ENCODE measurements around the gene ATN1.
"Not testable (repeated sequence)": the region's sequence is repeated elsewhere in the genome, so short reads cannot be mapped to it uniquely, and the experiment has no call there.

ATN1 gene

DNA sequence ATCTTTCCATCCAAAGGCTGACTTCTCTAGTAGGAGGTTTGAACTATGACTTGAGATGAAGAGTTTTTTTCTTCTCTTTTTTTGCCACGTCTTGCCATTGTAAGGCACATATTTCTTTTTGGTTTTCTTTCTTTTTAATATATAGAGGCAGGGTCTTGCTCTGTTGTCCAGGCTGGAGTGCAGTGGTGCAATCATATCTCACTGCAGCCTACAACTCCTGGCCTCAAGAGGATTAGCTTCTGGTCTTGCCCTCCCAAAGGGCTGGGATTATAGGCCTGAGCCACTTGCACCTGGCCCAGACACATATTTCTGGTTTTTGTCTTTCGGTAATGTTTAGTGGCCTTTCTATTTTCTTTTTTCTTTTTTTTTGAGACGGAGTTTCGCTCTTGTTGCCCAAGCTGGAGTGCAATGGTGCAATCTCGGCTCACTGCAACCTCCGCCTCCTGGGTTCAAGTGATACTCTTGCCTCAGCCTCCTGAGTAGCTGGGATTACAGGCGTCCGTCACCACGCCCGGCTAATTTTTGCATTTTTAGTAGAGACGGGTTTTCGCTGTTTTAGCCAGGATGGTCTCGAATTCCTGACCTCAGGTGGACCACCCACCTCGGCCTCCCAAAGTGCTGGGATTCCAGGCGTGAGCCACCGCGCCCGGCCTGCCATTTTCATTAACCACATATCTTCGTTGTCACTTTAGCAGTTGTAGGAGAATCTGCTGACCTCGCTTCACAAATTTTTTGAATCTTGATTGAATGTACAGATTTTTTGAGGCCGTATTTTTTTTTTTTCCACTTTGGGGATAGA is 37.8 kb upstream of the ATN1 start:
- peak overlapping the region in 2 of 5 donors; percentile 68 to 76 for H3K4me3 ChIP-seq (ENCODE audit: low read depth in 1 of 5, low read length in 5 of 5)
- not testable (repeated sequence) for H3K36me3 ChIP-seq (ENCODE audit: control insufficient read depth in 5 of 5, insufficient read depth in 5 of 5, low read length in 5 of 5); H3K9me3 ChIP-seq (ENCODE audit: control insufficient read depth in 5 of 5, low read length in 5 of 5); H3K27me3 ChIP-seq (ENCODE audit: control insufficient read depth in 5 of 5, insufficient read depth in 4 of 5, low read length in 5 of 5)
- peak overlapping the region in 3 of 5 donors; percentile 43 to 79 (median 75) for H3K9ac ChIP-seq (ENCODE audit: low read length in 5 of 5)
- H3K4me1 ChIP-seq (ENCODE audit: control insufficient read depth in 5 of 5, insufficient read depth in 5 of 5, low read length in 5 of 5) = peaks cover 0 to 13% (median 11%) of the 10 kb centered on the region in 5 donors
- H3K27ac ChIP-seq (ENCODE audit: low read depth, low read length) = peak overlapping the region; percentile 95

DNA sequence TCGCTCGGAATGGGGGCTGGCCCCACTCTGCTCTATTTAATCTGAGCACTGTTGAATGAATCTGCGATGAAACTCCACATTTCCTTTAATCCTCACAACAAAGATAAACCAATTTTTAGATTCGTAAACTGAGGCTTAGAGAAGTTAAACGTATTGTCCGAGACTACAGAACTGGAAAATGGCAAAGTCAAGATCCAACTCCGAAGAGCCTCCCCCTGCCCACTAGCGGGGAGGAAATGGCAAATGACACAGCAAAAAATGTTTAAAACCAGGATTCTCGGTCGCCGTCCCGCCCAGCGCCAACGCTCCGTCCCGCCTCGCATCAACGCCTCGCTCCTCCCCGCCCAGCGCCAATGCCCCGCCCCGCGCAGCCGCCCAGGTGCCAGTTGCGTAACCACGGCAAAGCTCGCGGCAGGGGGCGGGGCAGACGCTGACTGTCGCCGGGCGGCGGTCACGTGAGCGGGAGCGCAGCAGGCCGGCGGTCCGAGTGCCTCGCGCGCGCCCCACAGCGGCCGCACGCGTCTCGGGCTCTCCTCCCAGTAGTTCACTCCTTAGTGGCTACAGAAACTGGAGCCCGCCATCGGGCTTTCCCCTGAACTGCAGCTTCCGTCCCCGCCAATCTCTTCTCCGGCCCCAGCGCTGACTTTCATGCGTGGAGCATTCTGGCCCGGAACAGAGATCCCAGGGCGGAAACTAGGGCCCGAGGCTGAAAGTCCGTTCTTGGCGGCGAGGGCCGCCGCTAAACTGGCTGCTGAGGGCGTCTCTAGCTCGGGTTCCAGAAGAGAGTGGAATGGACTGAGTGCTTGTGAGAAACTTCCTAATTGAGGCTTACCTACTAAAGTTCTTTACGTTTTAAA is 36.7 kb upstream of the ATN1 start:
- Histone ChIP-seq H3K27ac (ENCODE audit: low read depth, low read length) (peak overlapping the region; percentile 95), H3K9me3 (ENCODE audit: control insufficient read depth in 5 of 5, low read length in 5 of 5) (no peaks in the 10 kb centered on the region), H3K27me3 (ENCODE audit: control insufficient read depth in 5 of 5, insufficient read depth in 4 of 5, low read length in 5 of 5) (no peaks in the 10 kb centered on the region), H3K36me3 (ENCODE audit: control insufficient read depth in 5 of 5, insufficient read depth in 5 of 5, low read length in 5 of 5) (no peaks in the 10 kb centered on the region), H3K4me1 (ENCODE audit: control insufficient read depth in 5 of 5, insufficient read depth in 5 of 5, low read length in 5 of 5) (peaks cover 0 to 13% (median 11%) of the 10 kb centered on the region in 5 donors), H3K4me3 (ENCODE audit: low read depth in 1 of 5, low read length in 5 of 5) (peak overlapping the region; percentile 61 to 76 (median 69)), H3K9ac (ENCODE audit: low read length in 5 of 5) (peak overlapping the region; percentile 77 to 94 (median 88))

DNA sequence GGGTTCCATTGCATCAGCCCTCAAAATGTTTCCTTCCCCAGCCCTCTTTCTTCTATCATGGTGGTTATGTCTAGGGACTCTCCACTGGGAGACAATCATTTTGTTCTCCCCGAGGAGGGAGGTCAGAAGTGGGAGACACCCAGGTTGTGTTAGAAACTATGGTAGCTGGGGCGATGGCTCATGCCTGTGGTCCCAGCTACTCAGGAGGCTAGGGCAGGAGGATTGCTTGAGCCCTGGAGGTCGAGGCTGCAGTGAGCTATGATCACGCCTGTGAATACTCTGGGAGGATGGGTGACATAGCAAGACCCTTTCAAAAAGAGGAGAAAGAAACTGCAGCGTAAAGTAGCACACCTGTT is 36.1 kb upstream of the ATN1 start:
- Histone ChIP-seq H3K9me3 (ENCODE audit: control insufficient read depth in 5 of 5, low read length in 5 of 5) (no peaks in the 10 kb centered on the region), H3K27ac (ENCODE audit: low read depth, low read length) (peak overlapping the region; percentile 94), H3K4me1 (ENCODE audit: control insufficient read depth in 5 of 5, insufficient read depth in 5 of 5, low read length in 5 of 5) (peaks cover 0 to 13% (median 11%) of the 10 kb centered on the region in 5 donors), H3K4me3 (ENCODE audit: low read depth in 1 of 5, low read length in 5 of 5) (peak overlapping the region; percentile 61 to 75 (median 65)), H3K9ac (ENCODE audit: low read length in 5 of 5) (peak overlapping the region; percentile 77 to 94 (median 88)), H3K27me3 (ENCODE audit: control insufficient read depth in 5 of 5, insufficient read depth in 4 of 5, low read length in 5 of 5) (no peaks in the 10 kb centered on the region), H3K36me3 (ENCODE audit: control insufficient read depth in 5 of 5, insufficient read depth in 5 of 5, low read length in 5 of 5) (no peaks in the 10 kb centered on the region)

GRCh38 chr12:6892683-6893082 is 35.1 kb upstream of the ATN1 start:
- not testable (repeated sequence) for H3K36me3 ChIP-seq (ENCODE audit: control insufficient read depth in 5 of 5, insufficient read depth in 5 of 5, low read length in 5 of 5); H3K4me3 ChIP-seq (ENCODE audit: low read depth in 1 of 5, low read length in 5 of 5); H3K27ac ChIP-seq (ENCODE audit: low read depth, low read length); H3K27me3 ChIP-seq (ENCODE audit: control insufficient read depth in 5 of 5, insufficient read depth in 4 of 5, low read length in 5 of 5); H3K9me3 ChIP-seq (ENCODE audit: control insufficient read depth in 5 of 5, low read length in 5 of 5); H3K9ac ChIP-seq (ENCODE audit: low read length in 5 of 5)
- peaks cover 0 to 13% (median 11%) of the 10 kb centered on the region in 5 donors for H3K4me1 ChIP-seq (ENCODE audit: control insufficient read depth in 5 of 5, insufficient read depth in 5 of 5, low read length in 5 of 5)

GRCh38 chr12:6894321-6894720 is 33.4 kb upstream of the ATN1 start:
- peaks cover 0 to 13% (median 11%) of the 10 kb centered on the region in 5 donors for H3K4me1 ChIP-seq (ENCODE audit: control insufficient read depth in 5 of 5, insufficient read depth in 5 of 5, low read length in 5 of 5)
- no peak overlapping the region for H3K27ac ChIP-seq (ENCODE audit: low read depth, low read length)
- H3K9me3 ChIP-seq (ENCODE audit: control insufficient read depth in 5 of 5, low read length in 5 of 5) = no peaks in the 10 kb centered on the region
- no peak overlapping the region for H3K4me3 ChIP-seq (ENCODE audit: low read depth in 1 of 5, low read length in 5 of 5)
- H3K27me3 ChIP-seq (ENCODE audit: control insufficient read depth in 5 of 5, insufficient read depth in 4 of 5, low read length in 5 of 5) = no peaks in the 10 kb centered on the region
- H3K36me3 ChIP-seq (ENCODE audit: control insufficient read depth in 5 of 5, insufficient read depth in 5 of 5, low read length in 5 of 5) = no peaks in the 10 kb centered on the region
- no peak overlapping the region for H3K9ac ChIP-seq (ENCODE audit: low read length in 5 of 5)

DNA sequence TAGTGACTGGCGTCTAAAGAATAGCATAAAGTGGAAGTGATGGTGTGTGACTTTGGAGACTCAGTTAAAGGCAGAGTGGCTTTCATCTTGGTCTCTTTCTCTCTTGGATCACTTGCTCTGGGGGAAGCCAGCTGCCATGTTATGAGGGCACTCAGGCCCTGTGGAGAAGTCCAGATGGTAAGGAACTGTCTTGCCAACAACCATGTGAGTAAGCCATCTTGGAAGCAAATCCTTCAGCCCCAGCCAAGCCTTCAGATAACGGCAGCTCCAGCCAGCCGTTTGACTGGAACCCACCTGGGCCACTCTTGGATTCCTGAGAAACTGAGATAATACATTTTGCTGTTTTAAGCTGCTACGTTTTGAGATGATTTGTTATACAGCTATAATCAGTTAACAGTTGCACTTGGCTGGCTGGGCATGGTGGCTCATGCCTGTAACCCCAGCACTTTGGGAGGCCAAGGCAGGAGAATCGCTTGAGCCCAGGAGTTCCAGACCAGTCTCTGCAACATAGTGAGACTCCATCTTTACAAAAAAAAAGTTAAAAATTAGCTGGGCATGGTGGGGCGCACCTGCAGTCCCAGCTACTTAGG is 30.8 kb upstream of the ATN1 start:
- no peak overlapping the region for H3K9ac ChIP-seq (ENCODE audit: low read length in 5 of 5)
- H3K9me3 ChIP-seq (ENCODE audit: control insufficient read depth in 5 of 5, low read length in 5 of 5) = no peaks in the 10 kb centered on the region
- H3K4me1 ChIP-seq (ENCODE audit: control insufficient read depth in 5 of 5, insufficient read depth in 5 of 5, low read length in 5 of 5) = peaks cover 0 to 8% (median under 1%) of the 10 kb centered on the region in 5 donors
- H3K4me3 ChIP-seq (ENCODE audit: low read depth in 1 of 5, low read length in 5 of 5) = no peak overlapping the region
- H3K27ac ChIP-seq (ENCODE audit: low read depth, low read length) = no peak overlapping the region
- H3K27me3 ChIP-seq (ENCODE audit: control insufficient read depth in 5 of 5, insufficient read depth in 4 of 5, low read length in 5 of 5) = no peaks in the 10 kb centered on the region
- H3K36me3 ChIP-seq (ENCODE audit: control insufficient read depth in 5 of 5, insufficient read depth in 5 of 5, low read length in 5 of 5) = no peaks in the 10 kb centered on the region

- Histone ChIP-seq H3K27me3 (ENCODE audit: control insufficient read depth in 5 of 5, insufficient read depth in 4 of 5, low read length in 5 of 5) (no peaks in the 10 kb centered on the region), H3K9ac (ENCODE audit: low read length in 5 of 5) (no peak overlapping the region), H3K9me3 (ENCODE audit: control insufficient read depth in 5 of 5, low read length in 5 of 5) (no peaks in the 10 kb centered on the region), H3K4me3 (ENCODE audit: low read depth in 1 of 5, low read length in 5 of 5) (no peak overlapping the region), H3K4me1 (ENCODE audit: control insufficient read depth in 5 of 5, insufficient read depth in 5 of 5, low read length in 5 of 5) (peaks cover 0 to 12% (median 7%) of the 10 kb centered on the region in 5 donors), H3K27ac (ENCODE audit: low read depth, low read length) (no peak overlapping the region), H3K36me3 (ENCODE audit: control insufficient read depth in 5 of 5, insufficient read depth in 5 of 5, low read length in 5 of 5) (no peaks in the 10 kb centered on the region)
Observed at GRCh38 chr12:6899427-6899826, 28.3 kb upstream of the ATN1 start.

DNA sequence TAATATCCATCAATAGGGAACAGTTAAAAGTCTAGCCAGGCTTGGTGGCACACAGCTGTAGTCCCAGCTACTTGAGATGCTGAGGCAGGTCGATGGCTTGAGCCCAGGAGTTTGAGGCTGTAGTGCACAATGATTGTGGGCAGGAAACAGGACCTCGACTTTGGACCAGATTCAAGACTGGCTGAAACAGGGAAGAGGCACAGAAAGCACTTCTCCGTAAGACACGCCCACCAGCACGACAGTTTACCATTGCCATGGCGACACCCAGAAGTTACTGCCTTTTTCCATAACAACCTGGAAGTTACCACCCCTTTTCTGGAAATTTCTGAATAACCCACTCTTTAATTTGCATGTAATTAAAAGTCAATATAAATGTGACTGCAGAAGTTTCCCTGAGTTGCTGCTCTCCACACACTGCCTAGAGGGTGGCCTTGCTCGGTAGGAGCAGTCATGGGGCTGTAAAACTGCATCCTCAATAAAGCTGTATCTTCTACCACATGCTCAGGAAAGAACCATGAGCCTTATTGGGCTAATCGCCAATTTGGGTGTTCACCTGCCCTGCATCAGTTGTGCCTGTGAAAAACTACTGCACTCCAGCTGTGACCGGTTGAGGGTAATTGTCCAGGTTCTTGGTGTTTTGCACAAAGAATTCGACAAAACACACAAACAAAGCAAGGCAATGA is 27.8 kb upstream of the ATN1 start:
- Histone ChIP-seq H3K9me3 (ENCODE audit: control insufficient read depth in 5 of 5, low read length in 5 of 5) (no peaks in the 10 kb centered on the region), H3K36me3 (ENCODE audit: control insufficient read depth in 5 of 5, insufficient read depth in 5 of 5, low read length in 5 of 5) (no peaks in the 10 kb centered on the region), H3K4me3 (ENCODE audit: low read depth in 1 of 5, low read length in 5 of 5) (no peak overlapping the region), H3K9ac (ENCODE audit: low read length in 5 of 5) (no peak overlapping the region), H3K27me3 (ENCODE audit: control insufficient read depth in 5 of 5, insufficient read depth in 4 of 5, low read length in 5 of 5) (no peaks in the 10 kb centered on the region), H3K27ac (ENCODE audit: low read depth, low read length) (no peak overlapping the region), H3K4me1 (ENCODE audit: control insufficient read depth in 5 of 5, insufficient read depth in 5 of 5, low read length in 5 of 5) (peaks cover 0 to 16% (median 11%) of the 10 kb centered on the region in 5 donors)

DNA sequence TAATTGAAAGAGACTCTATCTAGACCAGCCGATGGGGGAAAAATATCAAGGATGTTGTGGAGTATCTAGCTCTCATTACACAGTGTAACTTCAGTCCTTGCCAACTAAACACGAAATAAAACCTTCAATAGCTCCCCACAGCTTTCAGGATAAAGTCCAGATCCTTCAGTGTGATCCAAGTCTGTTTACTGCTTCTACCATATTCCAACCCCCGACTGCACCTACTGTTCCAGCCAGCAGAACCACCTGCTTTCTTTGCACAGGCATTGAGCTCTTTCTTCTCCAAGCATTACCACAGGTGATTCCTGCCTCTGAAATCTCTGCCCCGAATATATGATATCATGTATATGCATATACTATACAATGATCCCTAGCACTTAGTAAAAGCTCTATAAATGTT is 25.3 kb upstream of the ATN1 start:
- Histone ChIP-seq H3K27me3 (ENCODE audit: control insufficient read depth in 5 of 5, insufficient read depth in 4 of 5, low read length in 5 of 5) (no peaks in the 10 kb centered on the region), H3K4me3 (ENCODE audit: low read depth in 1 of 5, low read length in 5 of 5) (no peak overlapping the region), H3K9ac (ENCODE audit: low read length in 5 of 5) (no peak overlapping the region), H3K9me3 (ENCODE audit: control insufficient read depth in 5 of 5, low read length in 5 of 5) (no peaks in the 10 kb centered on the region), H3K27ac (ENCODE audit: low read depth, low read length) (no peak overlapping the region), H3K36me3 (ENCODE audit: control insufficient read depth in 5 of 5, insufficient read depth in 5 of 5, low read length in 5 of 5) (peaks cover 0 to 13% (median 0%) of the 10 kb centered on the region in 5 donors), H3K4me1 (ENCODE audit: control insufficient read depth in 5 of 5, insufficient read depth in 5 of 5, low read length in 5 of 5) (peaks cover 0 to 23% (median 15%) of the 10 kb centered on the region in 5 donors)

Measured in subcutaneous abdominal adipose tissue (tissue), 5 donors.